Hepatocyte (in vitro differentiated cells): ENCODE data around the gene GGA2.

Experiments used
- EZH2 ChIP-seq: fragments of 200-600 bp; sonication (generic); IDR thresholded peaks from 2 replicates; pipeline ENCODE4 v1.6.1; 2016; ENCODE audit warnings: antibody characterized with exemption, mild to moderate bottlenecking, borderline replicate concordance
- TF ChIP-seq, protein P1 (sequence below): fragments of 200-600 bp; sonication (generic); IDR thresholded peaks from 2 replicates; pipeline ENCODE4 v1.5.1; 2016; ENCODE audit warnings: antibody characterized with exemption, mild to moderate bottlenecking; ENCODE audit not compliant: poor library complexity

DNA sequence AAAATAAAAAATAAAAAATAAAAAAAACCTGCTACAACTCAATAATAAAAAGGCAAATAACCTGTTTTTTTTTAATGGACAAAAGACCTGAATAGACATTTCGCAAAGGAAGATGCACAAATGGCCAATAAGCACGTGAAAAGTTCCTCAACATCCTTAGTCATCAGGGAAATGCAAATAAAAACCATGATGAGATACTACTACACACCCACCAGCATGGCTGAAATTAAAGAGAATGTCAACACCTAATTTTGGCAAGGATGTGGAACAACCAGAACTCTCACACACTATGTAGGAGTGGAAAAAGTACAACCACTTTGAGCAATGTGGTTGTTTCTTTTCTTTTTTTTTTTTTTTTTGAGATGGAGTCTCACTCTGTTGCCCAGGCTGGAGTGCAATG lies 81.9 kb downstream of the GGA2 start:
- TF ChIP-seq, protein P1, sequence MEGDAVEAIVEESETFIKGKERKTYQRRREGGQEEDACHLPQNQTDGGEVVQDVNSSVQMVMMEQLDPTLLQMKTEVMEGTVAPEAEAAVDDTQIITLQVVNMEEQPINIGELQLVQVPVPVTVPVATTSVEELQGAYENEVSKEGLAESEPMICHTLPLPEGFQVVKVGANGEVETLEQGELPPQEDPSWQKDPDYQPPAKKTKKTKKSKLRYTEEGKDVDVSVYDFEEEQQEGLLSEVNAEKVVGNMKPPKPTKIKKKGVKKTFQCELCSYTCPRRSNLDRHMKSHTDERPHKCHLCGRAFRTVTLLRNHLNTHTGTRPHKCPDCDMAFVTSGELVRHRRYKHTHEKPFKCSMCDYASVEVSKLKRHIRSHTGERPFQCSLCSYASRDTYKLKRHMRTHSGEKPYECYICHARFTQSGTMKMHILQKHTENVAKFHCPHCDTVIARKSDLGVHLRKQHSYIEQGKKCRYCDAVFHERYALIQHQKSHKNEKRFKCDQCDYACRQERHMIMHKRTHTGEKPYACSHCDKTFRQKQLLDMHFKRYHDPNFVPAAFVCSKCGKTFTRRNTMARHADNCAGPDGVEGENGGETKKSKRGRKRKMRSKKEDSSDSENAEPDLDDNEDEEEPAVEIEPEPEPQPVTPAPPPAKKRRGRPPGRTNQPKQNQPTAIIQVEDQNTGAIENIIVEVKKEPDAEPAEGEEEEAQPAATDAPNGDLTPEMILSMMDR = no peak
- no peak for TF ChIP-seq EZH2
